DOHH2 (cell line): ENCODE data around the gene GRID2.

Experiments used
- H3F3A ChIP-seq: fragments of 200-600 bp; sonication (generic), shearing (Covaris generic); 2 replicates; pipeline ENCODE4 v1.6.0; 2016; ENCODE audit warnings: antibody characterized with exemption, mild to moderate bottlenecking; ENCODE audit not compliant: control insufficient read depth, insufficient read depth
- H3K27ac ChIP-seq: fragments of 200-600 bp; sonication (generic); 2 replicates; pipeline ENCODE4 v1.5.1; 2014; ENCODE audit warnings: low read depth, mild to moderate bottlenecking, low read length, moderate library complexity
- H3K27me3 ChIP-seq: fragments of 200-600 bp; sonication (generic); 2 replicates; pipeline ENCODE4 v1.6.1; 2014; ENCODE audit warnings: mild to moderate bottlenecking, low read length, mixed read lengths; ENCODE audit not compliant: control insufficient read depth
- H3K36me3 ChIP-seq: fragments of 200-600 bp; sonication (generic); 2 replicates; pipeline ENCODE4 v1.6.1; 2014; ENCODE audit warnings: mild to moderate bottlenecking, low read length, moderate library complexity, mixed read lengths; ENCODE audit not compliant: control insufficient read depth
- H3K4me1 ChIP-seq: fragments of 200-600 bp; sonication (generic); 2 replicates; pipeline ENCODE4 v1.6.1; 2014; ENCODE audit warnings: mild to moderate bottlenecking, low read length, mixed read lengths; ENCODE audit not compliant: control insufficient read depth
- H3K4me2 ChIP-seq: fragments of 200-600 bp; sonication (generic); 2 replicates; pipeline ENCODE4 v1.6.0; 2014; ENCODE audit warnings: mild to moderate bottlenecking, low read length, moderate library complexity
- H3K4me3 ChIP-seq: fragments of 200-600 bp; sonication (generic); 2 replicates; pipeline ENCODE4 v1.5.1; 2014; ENCODE audit warnings: mild to moderate bottlenecking, low read length, mixed read lengths
- H3K79me2 ChIP-seq: fragments of 200-600 bp; sonication (generic); 2 replicates; pipeline ENCODE4 v1.6.1; 2014; ENCODE audit warnings: mild to moderate bottlenecking, low read length, mixed read lengths; ENCODE audit not compliant: control insufficient read depth
- H3K9me2 ChIP-seq: fragments of 200-600 bp; sonication (generic); replicated peaks from 2 replicates; pipeline ENCODE4 v1.6.1; 2014; ENCODE audit warnings: mild to moderate bottlenecking, low read length, mixed read lengths; ENCODE audit not compliant: control insufficient read depth
- H3K9me3 ChIP-seq: fragments of 200-600 bp; sonication (generic); 2 replicates; pipeline ENCODE4 v1.6.1; 2014; ENCODE audit warnings: antibody characterized with exemption, low read length, mixed read lengths; ENCODE audit not compliant: control insufficient read depth, insufficient read depth
- H4K20me1 ChIP-seq: fragments of 200-600 bp; sonication (generic); 2 replicates; pipeline ENCODE4 v1.6.0; 2014; ENCODE audit warnings: low read depth, mild to moderate bottlenecking, antibody characterized with exemption, low read length, moderate library complexity; ENCODE audit not compliant: control insufficient read depth, insufficient read depth
- CTCF ChIP-seq: fragments of 200-600 bp; sonication (generic); IDR thresholded peaks from one replicate; pipeline ENCODE4 v1.5.1; 2014; ENCODE audit warnings: antibody characterized with exemption, mild to moderate bottlenecking, low read depth, low read length; ENCODE audit not compliant: poor library complexity, severe bottlenecking
- EZH2phosphoT487 ChIP-seq: fragments of 200-600 bp; sonication (generic); IDR thresholded peaks from 2 replicates; pipeline ENCODE4 v1.6.1; 2017; ENCODE audit warnings: borderline replicate concordance, mild to moderate bottlenecking, antibody characterized with exemption, low read length, moderate library complexity, mixed read lengths

The GRID2 gene

GRCh38 chr4:92733231-92733630 is 429.5 kb downstream of the GRID2 start:
- no peak overlapping the region for H3K4me3 ChIP-seq
- H3K9me3 ChIP-seq, result no peaks in the 10 kb centered on the region; the same call in 1 of the 2 replicates
- no peak overlapping the region for H3K27ac ChIP-seq
- no peaks in the 10 kb centered on the region for H3K36me3 ChIP-seq
- H3K27me3 ChIP-seq, result no peaks in the 10 kb centered on the region
- H4K20me1 ChIP-seq, result no peaks in the 10 kb centered on the region
- TF ChIP-seq CTCF (no peak), EZH2phosphoT487 (no peak)
- no peak overlapping the region for H3K4me2 ChIP-seq
- no peaks in the 10 kb centered on the region for H3K9me2 ChIP-seq
- H3F3A ChIP-seq, result no peaks in the 10 kb centered on the region
- H3K4me1 ChIP-seq, result no peaks in the 10 kb centered on the region
- no peaks in the 10 kb centered on the region for H3K79me2 ChIP-seq

DNA sequence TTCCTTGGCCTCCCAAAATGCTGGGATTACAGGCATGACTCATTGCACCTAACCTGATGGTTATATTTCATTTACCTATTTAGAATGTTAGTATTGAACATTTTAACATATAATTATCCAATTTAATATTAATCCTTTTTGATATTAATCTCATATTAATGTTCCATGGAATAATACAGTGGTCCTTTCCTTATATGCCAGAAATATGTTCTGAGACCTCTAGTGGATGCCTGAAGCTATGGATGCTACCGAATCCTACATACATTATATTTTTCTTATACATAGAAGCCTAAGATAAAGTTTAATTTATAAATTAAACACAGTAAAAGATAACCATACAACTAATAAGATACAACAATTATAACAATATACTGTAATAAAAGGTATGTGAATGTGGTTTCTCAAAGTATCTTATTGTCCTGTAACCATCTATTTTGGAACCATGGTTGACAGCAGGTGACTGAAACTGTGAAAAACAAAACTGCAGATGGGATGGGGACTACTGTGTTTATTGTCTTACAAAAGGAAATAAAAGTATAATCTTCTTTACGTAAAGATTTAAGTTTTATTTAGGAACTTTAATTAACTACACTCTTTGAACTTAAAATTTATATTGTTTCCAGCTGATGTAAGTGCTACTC is 431.4 kb downstream of the GRID2 start:
- Histone ChIP-seq H3K27ac (no peak overlapping the region), H3K4me2 (no peak overlapping the region), H3K27me3 (no peaks in the 10 kb centered on the region), H3K9me2 (no peaks in the 10 kb centered on the region), H3K9me3 (no peaks in the 10 kb centered on the region; the same call in 1 of the 2 replicates), H3K79me2 (no peaks in the 10 kb centered on the region), H3K36me3 (no peaks in the 10 kb centered on the region), H4K20me1 (no peaks in the 10 kb centered on the region), H3K4me3 (no peak overlapping the region), H3F3A (no peaks in the 10 kb centered on the region), H3K4me1 (no peaks in the 10 kb centered on the region)
- no peak for TF ChIP-seq CTCF

GRCh38 chr4:92760433-92760832 is 456.7 kb downstream of the GRID2 start:
- H3K27ac ChIP-seq, result no peak overlapping the region
- no peaks in the 10 kb centered on the region for H3K79me2 ChIP-seq
- no peaks in the 10 kb centered on the region for H3K36me3 ChIP-seq
- TF ChIP-seq EZH2phosphoT487, result no peak
- TF ChIP-seq CTCF, result no peak
- no peak overlapping the region for H3K4me2 ChIP-seq
- no peaks in the 10 kb centered on the region for H4K20me1 ChIP-seq
- H3K4me3 ChIP-seq, result no peak overlapping the region
- H3K9me2 ChIP-seq, result no peaks in the 10 kb centered on the region
- no peaks in the 10 kb centered on the region for H3K27me3 ChIP-seq
- no peaks in the 10 kb centered on the region for H3K9me3 ChIP-seq
- no peaks in the 10 kb centered on the region for H3F3A ChIP-seq
- no peaks in the 10 kb centered on the region for H3K4me1 ChIP-seq
